HCT116 (cell line): ENCODE measurements around the gene PLEKHN1. TPM values are rescaled to one million over a fixed set of nuclear protein-coding genes. Genes with fewer than 3 reads are reported as not detected.

Experiments used
- ATAC-seq: fragments of 200-7000 bp; cut with Tn5 transposase; 2 replicates; pipeline ENCODE4 v1.9.1; 2020; ENCODE audit warnings: mild to moderate bottlenecking, moderate library complexity
- Bru-seq: library from RNA; stranded (reverse); fragments of 400-500 nt; gene quantifications from one replicate; lab custom pipeline; 2021; lab: Mats Ljungman, UMichigan
- BruChase-seq, 2 experiments: library from RNA; stranded (reverse); fragments of 400-500 nt; gene quantifications; one replicate each; lab custom pipeline; 2021; lab: Mats Ljungman, UMichigan
- BruUV-seq: library from RNA; stranded (reverse); fragments of 400-500 nt; replicated peaks from 2 replicates; lab custom pipeline; 2021; lab: Mats Ljungman, UMichigan
- CTCF ChIA-PET: fragments of 300-600 bp; sonication (Branson Sonifier 250); formaldehyde crosslinking; loops from one replicate; lab custom pipeline; 2021; ENCODE audit warnings: antibody characterized with exemption; lab: Charles Lee
- POLR2A ChIA-PET: fragments of 300-600, 350-600 bp; sonication (Branson Sonifier 250); formaldehyde crosslinking; loops from one replicate; lab custom pipeline; 2021; ENCODE audit warnings: antibody characterized with exemption; lab: Charles Lee
- RAD21 ChIA-PET, 2 experiments: fragments of 300-600 bp; sonication (Branson Sonifier 250); formaldehyde crosslinking; loops; one replicate each; lab custom pipeline; 2023; ENCODE audit warnings: low total read pairs in 2 of 2; ENCODE audit not compliant: uncharacterized antibody in 2 of 2, unreplicated experiment in 2 of 2, low non-redundant PET in 1 of 2; lab: Charles Lee
- DNase-seq: peaks from one replicate; pipeline ENCODE4 v3.0.0-alpha.2; 2010; ENCODE audit warnings: low read depth, low spot score
- H2AFZ ChIP-seq: fragments of 200-600 bp; shearing (Covaris generic), sonication (generic); 2 replicates; pipeline ENCODE4 v1.6.1; 2017; ENCODE audit warnings: low read depth, mixed run types, mixed read lengths, antibody characterized with exemption, low read length; ENCODE audit not compliant: poor library complexity, severe bottlenecking
- H3K27ac ChIP-seq: 2 replicates; pipeline ENCODE4 v1.5.1; 2012; ENCODE audit warnings: low read depth, low read length
- H3K27me3 ChIP-seq: fragments of 200-600 bp; sonication (generic); 2 replicates; pipeline ENCODE4 v1.6.1; 2016; ENCODE audit warnings: mixed run types, low read length, mixed read lengths; ENCODE audit not compliant: insufficient read depth
- H3K36me3 ChIP-seq, 2 experiments: fragments of 200-500 bp in 1 of 2; fragments of 200-600 bp in 1 of 2; sonication (Bioruptor generic) in 1 of 2; sonication (generic) in 1 of 2; 2 replicates each; pipeline versions ENCODE4 v1.5.1 to v1.6.1; 2014 to 2016; ENCODE audit warnings: low read length in 2 of 2, inconsistent platforms in 1 of 2, mixed read lengths in 1 of 2, mixed run types in 1 of 2; ENCODE audit not compliant: insufficient read depth in 2 of 2, control insufficient read depth in 1 of 2
- H3K4me1 ChIP-seq, 2 experiments: fragments of 200-600 bp in 1 of 2; sonication (generic) in 1 of 2; 2 replicates each; pipeline versions ENCODE4 v1.5.1 to v1.6.1; 2012 to 2017; ENCODE audit warnings: low read length in 2 of 2, inconsistent platforms in 1 of 2, mild to moderate bottlenecking in 1 of 2, mixed read lengths in 1 of 2, mixed run types in 1 of 2, moderate library complexity in 1 of 2; ENCODE audit not compliant: insufficient read depth in 2 of 2, control insufficient read depth in 1 of 2
- H3K4me2 ChIP-seq: fragments of 200-600 bp; sonication (generic); 2 replicates; pipeline ENCODE4 v1.6.1; 2017; ENCODE audit warnings: mixed run types, low read length, mixed read lengths
- H3K4me3 ChIP-seq, 2 experiments: fragments of 200-600 bp in 1 of 2; sonication (generic) in 1 of 2; replicated peaks in 1 of 2; 2 replicates each; pipeline ENCODE4 v1.5.1; 2011 to 2016; ENCODE audit warnings: low read length in 2 of 2, control low read depth in 1 of 2, low read depth in 1 of 2, mild to moderate bottlenecking in 1 of 2, mixed read lengths in 1 of 2, mixed run types in 1 of 2
- H3K79me2 ChIP-seq: fragments of 200-600 bp; sonication (generic); 2 replicates; pipeline ENCODE4 v1.6.1; 2017; ENCODE audit warnings: mild to moderate bottlenecking, mixed run types, low read length, moderate library complexity, mixed read lengths; ENCODE audit not compliant: insufficient read depth
- H3K9ac ChIP-seq: fragments of 200-600 bp; sonication (generic); 2 replicates; pipeline ENCODE4 v1.6.1; 2016; ENCODE audit warnings: low read length, mixed read lengths
- H3K9me2 ChIP-seq: fragments of 200-600 bp; sonication (generic), shearing (Covaris generic); 2 replicates; pipeline ENCODE4 v1.6.1; 2017; ENCODE audit warnings: mixed run types, mild to moderate bottlenecking, moderate library complexity; ENCODE audit not compliant: insufficient read depth
- H3K9me3 ChIP-seq, 2 experiments: fragments of 200-500 bp in 1 of 2; fragments of 200-600 bp in 1 of 2; sonication (Bioruptor generic) in 1 of 2; sonication (generic) in 1 of 2; 2 replicates each; pipeline ENCODE4 v1.6.1; 2014 to 2017; ENCODE audit warnings: low read length in 2 of 2, mixed read lengths in 2 of 2, inconsistent platforms in 1 of 2, low read depth in 1 of 2, mild to moderate bottlenecking in 1 of 2, mixed run types in 1 of 2, moderate library complexity in 1 of 2; ENCODE audit not compliant: control insufficient read depth in 1 of 2, insufficient read depth in 1 of 2
- H4K20me1 ChIP-seq: fragments of 200-600 bp; sonication (generic), shearing (Covaris generic); 2 replicates; pipeline ENCODE4 v1.6.1; 2017; ENCODE audit warnings: mixed run types, mild to moderate bottlenecking, moderate library complexity; ENCODE audit not compliant: insufficient read depth
- CEBPB ChIP-seq: IDR thresholded peaks from 2 replicates; pipeline ENCODE4 v1.6.1; 2012; ENCODE audit warnings: low read depth
- POLR2AphosphoS5 ChIP-seq: IDR thresholded peaks from 2 replicates; pipeline ENCODE4 v1.6.1; 2011; ENCODE audit warnings: mild to moderate bottlenecking, low read depth, low read length, moderate library complexity
- RAD21 ChIP-seq: IDR thresholded peaks from 2 replicates; pipeline ENCODE4 v1.6.1; 2012; ENCODE audit warnings: low read depth, mild to moderate bottlenecking
- ZFX ChIP-seq: fragments of 450-650 bp; IDR thresholded peaks from 2 replicates; pipeline ENCODE4 v1.6.1; 2017
- intact Hi-C: fragments of 100-400 bp; cut with micrococcal nuclease; formaldehyde crosslinking; loops from 2 replicates; pipeline ENCODE4 v1.10.0; 2022
- long read RNA-seq: library from polyadenylated mRNA; unstranded; transcript quantifications from one replicate; pipeline ENCODE4 v2.0.0, GENCODE V29; 2021; ENCODE audit not compliant: unreplicated experiment
- polyA plus RNA-seq: library from polyadenylated mRNA; unstranded; fragments of >200 nt; gene quantifications from 2 replicates; pipeline ENCODE4 v1.2.1, GENCODE V29; 2012; ENCODE audit warnings: missing spikeins
- total RNA-seq: library from RNA; stranded (reverse); gene quantifications from one replicate; pipeline ENCODE4 v1.2.1, GENCODE V29; 2021; ENCODE audit not compliant: unreplicated experiment
- TF ChIP-seq, protein P1 (sequence below), 3 experiments: fragments of 200-600 bp in 1 of 3; sonication (generic) in 1 of 3; IDR thresholded peaks in 2 of 3; conservative IDR thresholded peaks in 1 of 3; 2 replicates each; pipeline ENCODE4 v1.5.1; 2012 to 2017; ENCODE audit warnings: low read depth in 2 of 3, low read length in 2 of 3, antibody characterized with exemption in 1 of 3, borderline replicate concordance in 1 of 3, control low read depth in 1 of 3, mild to moderate bottlenecking in 1 of 3, mixed read lengths in 1 of 3, mixed run types in 1 of 3, moderate library complexity in 1 of 3; ENCODE audit not compliant: insufficient read depth in 1 of 3

The PLEKHN1 gene
- total RNA-seq, result 11.6 TPM
- polyA plus RNA-seq, result 9.4 and 9.6 TPM in 2 replicates
- Bru-seq, nascent RNA, result percentile 62 among the genes with signal in this experiment
- percentile 55 among the genes with signal in this experiment for BruChase-seq, experiment 1, labeled RNA remaining after a 6-hour chase
- BruChase-seq, experiment 2, labeled RNA remaining after a 2-hour chase, result percentile 49 among the genes with signal in this experiment
- long read RNA-seq, partial matches to known transcripts, result 7 of 20 reads
- long read RNA-seq, other reads (novel, unspliced or antisense), result 11 of 20 reads

- intact Hi-C loops, result no loop called here
- Histone ChIP-seq H3K4me3 (peak within 1 kb of the TSS; percentile 74), H3K27ac (peak within 1 kb of the TSS; percentile 100), H3K4me1 (peaks cover 21 to 40% of the 10 kb centered on the region in 2 experiments), H3K79me2 (peaks cover 19% of the 10 kb centered on the region; the same call in 1 of the 2 replicates), H4K20me1 (no peaks in the 10 kb centered on the region), H3K9me2 (no peaks in the 10 kb centered on the region), H3K36me3 (peaks cover 11 to 19% of the 10 kb centered on the region in 2 experiments; a peak in 3 of 4 replicates), H3K9ac (peak within 1 kb of the TSS; percentile 94), H3K4me2 (peak within 1 kb of the TSS; percentile 93), H3K27me3 (no peaks in the 10 kb centered on the region), H2AFZ (no peak within 1 kb of the TSS), H3K9me3 (no peaks in the 10 kb centered on the region; a peak in 1 of 4 replicates)
- RAD21 ChIA-PET, result no interaction called here
- TF ChIP-seq CEBPB (no peak), POLR2AphosphoS5 (peak; percentile 66), ZFX (peak; percentile 80)
- DNase-seq, result no peak
- POLR2A ChIA-PET, result interaction anchor here (0.8 to 2.1 kb wide), 4 partner anchors 10 to 52 kb away, joined by 3 to 11 read pairs (median 4); no protein-coding TSS in a partner anchor
- TSS peak; percentile 87 for BruUV-seq
- peak; percentile 87 for ATAC-seq
- CTCF ChIA-PET, result interaction anchor here (1.1 to 1.5 kb wide), 3 partner anchors 10 to 62 kb away, joined by 3 to 5 read pairs (median 3); no protein-coding TSS in a partner anchor
Observed at GRCh38 chr1:966135-966703, at the start of gene PLEKHN1. TSS of gene PLEKHN1 (plus strand) at chr1:966482. CDS start at chr1:966532, 50 bp downstream.

GRCh38 chr1:917076-917459 lies 49.2 kb upstream of the PLEKHN1 start:
- no peak for TF ChIP-seq RAD21
- TF ChIP-seq, protein P1, sequence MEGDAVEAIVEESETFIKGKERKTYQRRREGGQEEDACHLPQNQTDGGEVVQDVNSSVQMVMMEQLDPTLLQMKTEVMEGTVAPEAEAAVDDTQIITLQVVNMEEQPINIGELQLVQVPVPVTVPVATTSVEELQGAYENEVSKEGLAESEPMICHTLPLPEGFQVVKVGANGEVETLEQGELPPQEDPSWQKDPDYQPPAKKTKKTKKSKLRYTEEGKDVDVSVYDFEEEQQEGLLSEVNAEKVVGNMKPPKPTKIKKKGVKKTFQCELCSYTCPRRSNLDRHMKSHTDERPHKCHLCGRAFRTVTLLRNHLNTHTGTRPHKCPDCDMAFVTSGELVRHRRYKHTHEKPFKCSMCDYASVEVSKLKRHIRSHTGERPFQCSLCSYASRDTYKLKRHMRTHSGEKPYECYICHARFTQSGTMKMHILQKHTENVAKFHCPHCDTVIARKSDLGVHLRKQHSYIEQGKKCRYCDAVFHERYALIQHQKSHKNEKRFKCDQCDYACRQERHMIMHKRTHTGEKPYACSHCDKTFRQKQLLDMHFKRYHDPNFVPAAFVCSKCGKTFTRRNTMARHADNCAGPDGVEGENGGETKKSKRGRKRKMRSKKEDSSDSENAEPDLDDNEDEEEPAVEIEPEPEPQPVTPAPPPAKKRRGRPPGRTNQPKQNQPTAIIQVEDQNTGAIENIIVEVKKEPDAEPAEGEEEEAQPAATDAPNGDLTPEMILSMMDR (IDR thresholded peaks at IDR 0.05 in 2 of 3, conservative IDR thresholded peaks at IDR 0.05 in 1 of 3; ENCODE audit: borderline replicate concordance in 1 of 3, insufficient read depth in 1 of 3, low read depth in 2 of 3, low read length in 2 of 3), result no peak
- no peak overlapping the region for H3K4me3 ChIP-seq
- H3K9me2 ChIP-seq, result no peaks in the 10 kb centered on the region
- DNase-seq, result no peak
- H2AFZ ChIP-seq, result no peak overlapping the region
- no peaks in the 10 kb centered on the region for H3K36me3 ChIP-seq
- peaks cover 21 to 27% of the 10 kb centered on the region in 2 experiments for H3K4me1 ChIP-seq
- H3K4me2 ChIP-seq, result no peak overlapping the region
- no peaks in the 10 kb centered on the region for H4K20me1 ChIP-seq
- RAD21 ChIA-PET, result no interaction called here
- no peak for ATAC-seq
- POLR2A ChIA-PET, result interaction anchor here (0.6 kb wide), 1 partner anchor 11 kb away, joined by 3 read pairs; no protein-coding TSS in a partner anchor
- H3K9ac ChIP-seq, result no peak overlapping the region
- BruUV-seq, result no TSS peak
- no peaks in the 10 kb centered on the region for H3K9me3 ChIP-seq
- CTCF ChIA-PET, result no interaction called here
- intact Hi-C loops, result no loop called here
- H3K27ac ChIP-seq, result no peak overlapping the region
- H3K79me2 ChIP-seq, result no peaks in the 10 kb centered on the region
- peaks cover 33% of the 10 kb centered on the region; the same call in 1 of the 2 replicates for H3K27me3 ChIP-seq
